ENCODE measurements around the gene TFPI2.

Gene TFPI2

GRCh38 chr7:93858857-93859256 is 31.7 kb downstream of the TFPI2 start:
- DNase-seq = no peak

- no peak for DNase-seq
Observed at GRCh38 chr7:93856323-93856722, 34.2 kb downstream of the TFPI2 start.

- DNase-seq = no peak
Observed at GRCh38 chr7:93855797-93856196, 34.8 kb downstream of the TFPI2 start.

- DNase-seq = no peak
Observed at GRCh38 chr7:93854480-93854879, 36.1 kb downstream of the TFPI2 start.

- no peak for DNase-seq
Observed at GRCh38 chr7:93851536-93851935, 39.0 kb downstream of the TFPI2 start.

GRCh38 chr7:93843260-93843659 is 47.3 kb downstream of the TFPI2 start:
- no peak for DNase-seq

- no peak for DNase-seq
Observed at GRCh38 chr7:93838966-93839365, 51.6 kb downstream of the TFPI2 start.

- DNase-seq = no peak
Observed at GRCh38 chr7:93837245-93837644, 53.3 kb downstream of the TFPI2 start.

- DNase-seq = no peak
Observed at GRCh38 chr7:93836116-93836515, 54.4 kb downstream of the TFPI2 start.

GRCh38 chr7:93835702-93836101 is 54.9 kb downstream of the TFPI2 start:
- DNase-seq = no peak

Data from amygdala (tissue), 56 donors.